Endothelial cell (in vitro differentiated cells): ENCODE results near the gene C19orf81. TPM values are rescaled to one million over a fixed set of nuclear protein-coding genes. Genes with fewer than 3 reads are reported as not detected.

Experiments used
- DNase-seq: peaks from one replicate; pipeline ENCODE4 v3.0.0; 2021; ENCODE audit warnings: low spot score
- H3K27ac Mint-ChIP-seq: one replicate; pipeline ENCODE4 v1.8.0; 2021; ENCODE audit warnings: mixed read lengths, inconsistent platforms; ENCODE audit not compliant: unreplicated experiment
- H3K27me3 Mint-ChIP-seq: one replicate; pipeline ENCODE4 v1.8.0; 2021; ENCODE audit warnings: mild to moderate bottlenecking, moderate library complexity, mixed read lengths, inconsistent platforms; ENCODE audit not compliant: unreplicated experiment
- H3K36me3 Mint-ChIP-seq: one replicate; pipeline ENCODE4 v1.8.0; 2021; ENCODE audit warnings: mild to moderate bottlenecking, low read depth, mixed read lengths, inconsistent platforms; ENCODE audit not compliant: unreplicated experiment
- H3K4me1 Mint-ChIP-seq: one replicate; pipeline ENCODE4 v1.8.0; 2021; ENCODE audit warnings: mild to moderate bottlenecking, mixed read lengths, inconsistent platforms; ENCODE audit not compliant: unreplicated experiment
- H3K4me3 Mint-ChIP-seq: one replicate; pipeline ENCODE4 v1.8.0; 2021; ENCODE audit warnings: mild to moderate bottlenecking, mixed read lengths, inconsistent platforms; ENCODE audit not compliant: unreplicated experiment
- H3K9me3 Mint-ChIP-seq: one replicate; pipeline ENCODE4 v1.8.0; 2021; ENCODE audit warnings: mixed read lengths, inconsistent platforms; ENCODE audit not compliant: unreplicated experiment
- CTCF ChIP-seq: fragments of 200-600 bp; sonication (generic); IDR thresholded peaks from one replicate; pipeline ENCODE4 v1.5.0; 2021; ENCODE audit warnings: antibody characterized with exemption; ENCODE audit not compliant: unreplicated experiment
- total RNA-seq: library from RNA; stranded (reverse); fragmentation: NEBNext Ultra II Directional; extraction: Animal tissue kit (Norgen Biotek cat#: 25700); gene quantifications from one replicate; pipeline ENCODE4 v1.2.1, GENCODE V29; 2021; ENCODE audit not compliant: unreplicated experiment

Gene C19orf81
- total RNA-seq, 1 donor from 2014 or later = not detected

GRCh38 chr19:50695251-50696093 lies 46.2 kb downstream of the C19orf81 start:
- H3K9me3 Mint-ChIP-seq = peaks cover 37% of the 10 kb centered on the region
- peaks cover 19% of the 10 kb centered on the region for H3K36me3 Mint-ChIP-seq
- H3K4me1 Mint-ChIP-seq = no peaks in the 10 kb centered on the region
- H3K4me3 Mint-ChIP-seq = no peak overlapping the region
- TF ChIP-seq CTCF = no peak
- H3K27ac Mint-ChIP-seq = no peak overlapping the region
- DNase-seq = peak; percentile 25
- H3K27me3 Mint-ChIP-seq = peaks cover 21% of the 10 kb centered on the region

- no peak for TF ChIP-seq CTCF
- peaks cover 20% of the 10 kb centered on the region for H3K27me3 Mint-ChIP-seq
- H3K36me3 Mint-ChIP-seq = peaks cover 23% of the 10 kb centered on the region
- no peak for DNase-seq
- H3K27ac Mint-ChIP-seq = no peak overlapping the region
- H3K4me1 Mint-ChIP-seq = no peaks in the 10 kb centered on the region
- H3K4me3 Mint-ChIP-seq = no peak overlapping the region
- H3K9me3 Mint-ChIP-seq = peaks cover 33% of the 10 kb centered on the region
Observed at GRCh38 chr19:50696094-50696483, 46.8 kb downstream of the C19orf81 start.

- DNase-seq = no peak
- Mint-ChIP-seq H3K9me3 (peaks cover 29% of the 10 kb centered on the region), H3K27me3 (peaks cover 16% of the 10 kb centered on the region), H3K27ac (no peak overlapping the region), H3K4me1 (no peaks in the 10 kb centered on the region), H3K36me3 (peaks cover 20% of the 10 kb centered on the region), H3K4me3 (no peak overlapping the region)
- no peak for TF ChIP-seq CTCF
Observed at GRCh38 chr19:50697414-50698124, 48.3 kb downstream of the C19orf81 start.

- Mint-ChIP-seq H3K27ac (no peak overlapping the region), H3K27me3 (peaks cover 14% of the 10 kb centered on the region), H3K36me3 (peaks cover 13% of the 10 kb centered on the region), H3K4me3 (no peak overlapping the region), H3K9me3 (peaks cover 31% of the 10 kb centered on the region), H3K4me1 (no peaks in the 10 kb centered on the region)
- DNase-seq = no peak
- TF ChIP-seq CTCF = no peak
Observed at GRCh38 chr19:50701367-50701985, 52.2 kb downstream of the C19orf81 start.
